Measurements from ENCODE around the gene BRAF. TPM values are rescaled to one million over a fixed set of nuclear protein-coding genes. Genes with fewer than 3 reads are reported as not detected.

BRAF gene
- total and polyA plus RNA-seq, 8 donors = 24.5 to 35.9 (median 29.6) TPM

DNA sequence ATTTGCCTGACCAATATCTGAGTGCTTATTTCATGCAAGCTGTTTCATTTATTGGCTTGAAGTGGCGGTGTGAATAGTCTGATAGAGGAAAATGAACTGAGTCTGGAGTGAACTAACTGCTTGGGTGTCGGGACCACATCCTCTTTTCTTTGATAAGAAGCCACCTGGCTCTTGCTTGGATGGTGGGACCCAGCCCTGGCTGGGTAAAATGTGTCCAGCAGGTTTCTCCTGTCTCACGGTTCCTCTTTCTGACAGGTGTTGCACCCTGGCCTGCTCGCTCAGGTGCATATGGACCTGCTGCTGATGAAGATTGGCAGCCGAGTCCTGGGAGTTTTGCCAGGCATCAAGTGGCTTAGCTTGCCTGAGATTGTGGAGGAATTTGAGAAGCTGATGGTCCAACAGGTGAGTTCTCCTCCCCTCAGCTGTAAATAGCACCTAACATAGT, 250.4 kb downstream of the BRAF start:
- H3K27me3 ChIP-seq = no peaks in the 10 kb centered on the region
- no peaks in the 10 kb centered on the region for H3K9me3 ChIP-seq
- H3K4me3 ChIP-seq = no peak overlapping the region
- intact Hi-C loops (cut with DNase I) = no loop called here
- DNase-seq (peak in 2 of 4 donors; percentile 47 to 66), ATAC-seq (peak; percentile 39)
- peaks cover 3 to 34% of the 10 kb centered on the region in 2 donors for H3K4me1 ChIP-seq
- no peak overlapping the region for H3K27ac ChIP-seq
- peaks cover 0 to 16% of the 10 kb centered on the region in 2 donors for H3K36me3 ChIP-seq
- TF ChIP-seq, protein P1, sequence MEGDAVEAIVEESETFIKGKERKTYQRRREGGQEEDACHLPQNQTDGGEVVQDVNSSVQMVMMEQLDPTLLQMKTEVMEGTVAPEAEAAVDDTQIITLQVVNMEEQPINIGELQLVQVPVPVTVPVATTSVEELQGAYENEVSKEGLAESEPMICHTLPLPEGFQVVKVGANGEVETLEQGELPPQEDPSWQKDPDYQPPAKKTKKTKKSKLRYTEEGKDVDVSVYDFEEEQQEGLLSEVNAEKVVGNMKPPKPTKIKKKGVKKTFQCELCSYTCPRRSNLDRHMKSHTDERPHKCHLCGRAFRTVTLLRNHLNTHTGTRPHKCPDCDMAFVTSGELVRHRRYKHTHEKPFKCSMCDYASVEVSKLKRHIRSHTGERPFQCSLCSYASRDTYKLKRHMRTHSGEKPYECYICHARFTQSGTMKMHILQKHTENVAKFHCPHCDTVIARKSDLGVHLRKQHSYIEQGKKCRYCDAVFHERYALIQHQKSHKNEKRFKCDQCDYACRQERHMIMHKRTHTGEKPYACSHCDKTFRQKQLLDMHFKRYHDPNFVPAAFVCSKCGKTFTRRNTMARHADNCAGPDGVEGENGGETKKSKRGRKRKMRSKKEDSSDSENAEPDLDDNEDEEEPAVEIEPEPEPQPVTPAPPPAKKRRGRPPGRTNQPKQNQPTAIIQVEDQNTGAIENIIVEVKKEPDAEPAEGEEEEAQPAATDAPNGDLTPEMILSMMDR (IDR thresholded peaks at IDR 0.05) = no peak

DNA sequence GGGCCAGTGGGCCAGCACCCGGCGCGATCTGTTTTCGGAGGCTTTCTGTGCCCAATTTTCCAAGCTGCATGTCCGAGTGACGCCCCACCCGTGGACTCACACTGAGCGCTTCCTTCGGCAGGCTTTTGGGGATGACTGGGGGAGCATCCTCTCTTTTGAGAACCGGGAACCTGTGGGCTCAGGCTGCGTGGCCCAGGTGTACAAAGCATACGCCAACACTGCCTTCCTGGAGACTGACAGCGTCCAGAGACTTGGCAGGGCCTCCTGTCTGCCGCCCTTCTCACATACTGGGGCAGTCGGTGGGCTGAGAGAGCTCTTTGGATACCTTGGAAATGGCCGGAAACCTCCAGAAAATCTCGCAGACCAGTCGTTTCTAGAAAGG, 251.0 kb downstream of the BRAF start:
- Histone ChIP-seq H3K36me3 (peaks cover 0 to 10% of the 10 kb centered on the region in 2 donors), H3K4me3 (peak overlapping the region; percentile 61 to 70), H3K9me3 (no peaks in the 10 kb centered on the region), H3K27ac (no peak overlapping the region), H3K4me1 (peaks cover 3 to 34% of the 10 kb centered on the region in 2 donors), H3K27me3 (no peaks in the 10 kb centered on the region)
- ATAC-seq (peak; percentile 3), DNase-seq (no peak)
- intact Hi-C loops (cut with DNase I) = no loop called here
- TF ChIP-seq, protein P1 (IDR thresholded peaks at IDR 0.05) = no peak

DNA sequence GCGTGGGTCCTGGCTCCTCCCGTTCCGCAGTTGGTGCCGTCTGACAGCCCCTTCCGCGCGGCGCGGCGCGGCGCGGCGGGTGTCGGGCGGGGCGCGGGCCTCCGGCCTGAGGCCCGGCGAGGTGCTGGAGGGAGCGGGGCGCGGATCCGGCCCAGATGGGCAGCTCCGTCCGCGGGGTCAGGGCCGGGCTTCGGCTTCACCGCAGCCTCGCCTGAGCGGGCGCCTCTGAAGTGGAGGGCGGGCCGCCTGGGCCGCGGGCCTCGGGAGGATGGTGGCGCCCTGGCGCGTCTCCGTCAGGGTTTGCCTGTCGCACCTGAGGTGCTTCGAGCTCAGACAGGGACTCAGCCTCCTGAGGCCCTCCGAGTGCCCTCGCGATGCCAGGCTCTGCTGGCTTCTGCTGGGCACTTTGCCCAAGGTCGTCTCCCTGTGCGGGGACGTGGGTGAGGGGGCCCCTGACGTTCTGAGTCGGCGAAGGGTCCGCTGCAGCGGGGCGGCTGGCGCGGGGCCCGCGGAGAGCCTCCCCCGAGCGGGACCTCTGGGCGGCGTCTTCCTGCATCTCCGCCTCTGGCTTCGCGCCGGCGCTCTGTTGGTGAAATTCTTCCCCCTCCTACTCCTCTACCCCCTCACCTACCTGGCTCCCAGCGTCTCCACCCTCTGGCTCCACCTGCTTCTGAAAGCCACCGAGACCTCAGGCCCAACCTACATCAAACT, 251.5 kb downstream of the BRAF start:
- DNase-seq (peak; percentile 47 to 89 (median 70)), ATAC-seq (peak; percentile 81)
- TF ChIP-seq, protein P1 (IDR thresholded peaks at IDR 0.05) = no peak
- intact Hi-C loops (cut with DNase I) = no loop called here
- H3K4me1 ChIP-seq = peaks cover 3 to 34% of the 10 kb centered on the region in 2 donors
- H3K9me3 ChIP-seq = no peaks in the 10 kb centered on the region
- H3K4me3 ChIP-seq = peak overlapping the region; percentile 61 to 70
- peaks cover 0 to 4% of the 10 kb centered on the region in 2 donors for H3K36me3 ChIP-seq
- H3K27ac ChIP-seq = peak overlapping the region; percentile 75 to 84
- no peaks in the 10 kb centered on the region for H3K27me3 ChIP-seq

DNA sequence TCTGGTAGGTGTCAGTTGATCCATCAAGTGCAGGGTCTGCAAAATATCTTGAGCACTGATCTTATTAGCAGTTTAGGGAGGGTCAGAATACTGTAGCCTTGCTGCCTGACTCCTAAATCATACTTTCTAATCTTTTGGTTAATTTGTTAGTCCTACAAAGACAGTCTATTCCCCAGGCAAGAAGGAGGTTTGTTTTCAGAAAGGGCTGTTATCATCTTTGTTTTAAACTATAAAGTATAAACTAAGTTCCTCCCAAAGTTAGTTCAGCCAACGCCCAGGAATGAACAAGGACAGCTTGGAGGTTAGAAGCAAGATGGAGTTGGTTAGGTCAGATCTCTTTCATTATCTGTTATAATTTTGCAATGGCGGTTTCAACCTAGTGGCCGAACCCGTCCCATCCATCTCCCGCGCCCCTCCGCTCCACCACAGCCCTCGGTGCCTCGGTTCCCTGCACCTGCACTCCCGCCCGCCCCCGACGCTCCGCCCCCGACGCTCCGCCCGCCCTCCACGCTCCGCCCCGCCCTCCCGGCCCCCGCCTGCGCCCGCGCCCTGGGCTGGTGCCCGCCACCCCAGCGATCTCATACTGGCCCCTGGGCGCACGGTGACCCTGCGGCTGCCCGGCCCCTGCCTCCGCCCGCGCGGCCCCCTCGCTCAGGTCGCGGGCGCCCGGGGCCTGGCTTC, 252.2 kb downstream of the BRAF start, which contains the start of gene ADCK2:
TSS of gene ADCK2 (plus strand) at position 564 of the 681 bp plus-strand sequence. CDS start 386 bp downstream, outside the sequence.
- Histone ChIP-seq H3K36me3 (no peaks in the 10 kb centered on the region), H3K4me3 (peak within 1 kb of the TSS; percentile 61 to 70), H3K27me3 (no peaks in the 10 kb centered on the region), H3K9me3 (no peaks in the 10 kb centered on the region), H3K4me1 (peaks cover 3 to 34% of the 10 kb centered on the region in 2 donors), H3K27ac (peak within 1 kb of the TSS; percentile 75 to 84)
- DNase-seq (peak in 3 of 4 donors; percentile 50 to 93 (median 65)), ATAC-seq (peak; percentile 77)
- TF ChIP-seq, protein P1 (IDR thresholded peaks at IDR 0.05) = no peak
- intact Hi-C loops (cut with DNase I) = no loop called here

DNA sequence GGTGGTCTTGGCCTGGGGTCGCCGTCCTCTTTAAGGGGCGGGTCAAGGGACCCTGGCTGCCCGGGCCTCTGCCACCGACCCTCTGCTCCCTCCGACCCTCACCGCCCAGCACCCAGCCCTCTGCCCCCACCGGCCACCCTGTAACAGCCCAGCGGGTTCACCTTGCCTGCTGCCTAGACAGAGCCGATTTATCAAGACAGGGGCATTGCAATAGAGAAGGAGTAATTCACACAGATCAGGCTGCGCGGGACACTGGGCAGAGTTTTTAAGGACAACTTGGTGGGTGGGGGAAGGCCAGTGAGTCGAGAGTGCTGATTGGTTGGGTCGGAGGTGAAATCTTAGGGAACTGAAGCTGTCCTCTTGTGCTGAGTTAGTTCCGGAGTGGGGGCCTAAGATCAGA, 252.8 kb downstream of the BRAF start:
- DNase-seq = no peak
- Histone ChIP-seq H3K27me3 (no peaks in the 10 kb centered on the region), H3K4me1 (peaks cover 3 to 34% of the 10 kb centered on the region in 2 donors), H3K4me3 (no peak overlapping the region), H3K27ac (no peak overlapping the region), H3K9me3 (no peaks in the 10 kb centered on the region), H3K36me3 (no peaks in the 10 kb centered on the region)
- intact Hi-C loops (cut with DNase I) = no loop called here
- TF ChIP-seq, protein P1 (IDR thresholded peaks at IDR 0.05) = no peak
- no peak for ATAC-seq
